ENCODE data around the gene CCDC43.

DNA sequence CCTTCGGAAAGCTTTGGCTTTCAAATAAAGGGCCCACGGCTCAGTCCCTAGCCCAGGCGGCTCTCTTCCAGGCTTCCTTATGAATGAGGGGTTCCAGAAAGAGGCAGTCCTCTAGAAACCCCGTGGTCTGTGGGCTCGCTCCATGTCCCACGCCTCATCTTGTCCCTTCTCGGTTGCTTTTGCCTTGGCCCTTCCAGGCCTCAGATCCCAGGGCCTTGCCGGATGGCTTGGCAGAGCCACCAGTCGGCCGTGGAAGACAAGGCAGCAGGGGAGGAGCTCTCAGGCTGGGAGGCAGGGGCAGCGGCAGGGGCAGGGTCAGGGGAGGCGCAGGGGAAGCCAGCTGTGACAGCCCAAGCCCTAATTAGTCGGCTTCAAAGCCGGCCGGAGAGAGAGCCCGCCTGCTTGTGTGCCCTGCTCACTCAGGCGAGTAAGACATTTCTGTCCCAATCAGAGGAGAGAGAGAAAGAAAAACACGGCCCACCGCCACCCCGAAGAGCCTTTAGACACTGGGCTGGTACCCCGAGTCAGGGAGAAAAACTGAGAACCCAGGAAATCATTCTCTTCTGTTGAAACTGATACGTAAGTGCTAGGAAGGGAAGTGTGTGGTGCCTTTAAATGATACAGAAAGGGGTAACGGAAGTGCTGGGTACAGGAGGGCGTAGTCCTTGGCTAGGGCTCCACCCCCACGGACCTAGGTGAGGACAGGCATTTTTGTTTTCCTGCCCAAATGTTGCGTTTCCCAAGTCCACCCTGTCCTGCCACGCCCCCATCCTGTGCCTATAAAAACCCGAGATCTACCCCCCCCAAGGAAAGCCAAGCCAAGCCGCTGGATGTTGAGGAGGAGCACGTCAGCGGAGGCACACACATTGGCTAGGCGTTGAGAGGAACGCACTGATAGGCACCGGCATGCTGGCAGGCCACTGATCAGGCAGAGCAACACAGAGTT is 61.1 kb downstream of the CCDC43 start:
- TF ChIP-seq EP300 (IDR thresholded peaks at IDR 0.05; ENCODE audit: borderline replicate concordance in 1 of 2, low read depth in 1 of 2, low read length in 1 of 2) (no peak), CHD2 (IDR thresholded peaks at IDR 0.05; ENCODE audit: low read length, partially characterized antibody) (no peak)

All from SK-N-SH (cell line).